Subcutaneous adipose tissue (tissue), 4 donors: Measurements from ENCODE around the gene LPIN2. TPM values are rescaled to one million over a fixed set of nuclear protein-coding genes. Genes with fewer than 3 reads are reported as not detected.

Experiments
- total RNA-seq, 4 donors: library from RNA; depleted of rRNA; stranded (reverse); fragments of >200 nt; gene quantifications; one replicate each; pipeline ENCODE4 v1.1.0, GENCODE V29; 2016
- TF ChIP-seq, protein P1 (sequence below): fragments of 450-650 bp; IDR thresholded peaks from one replicate; pipeline ENCODE4 v1.5.1; 2016; ENCODE audit warnings: low read depth, mild to moderate bottlenecking, control low read depth, antibody characterized with exemption, moderate library complexity

Gene LPIN2
- total RNA-seq, 4 donors from 2014 or later: 23.8 to 33.3 (median 29.1) TPM

DNA sequence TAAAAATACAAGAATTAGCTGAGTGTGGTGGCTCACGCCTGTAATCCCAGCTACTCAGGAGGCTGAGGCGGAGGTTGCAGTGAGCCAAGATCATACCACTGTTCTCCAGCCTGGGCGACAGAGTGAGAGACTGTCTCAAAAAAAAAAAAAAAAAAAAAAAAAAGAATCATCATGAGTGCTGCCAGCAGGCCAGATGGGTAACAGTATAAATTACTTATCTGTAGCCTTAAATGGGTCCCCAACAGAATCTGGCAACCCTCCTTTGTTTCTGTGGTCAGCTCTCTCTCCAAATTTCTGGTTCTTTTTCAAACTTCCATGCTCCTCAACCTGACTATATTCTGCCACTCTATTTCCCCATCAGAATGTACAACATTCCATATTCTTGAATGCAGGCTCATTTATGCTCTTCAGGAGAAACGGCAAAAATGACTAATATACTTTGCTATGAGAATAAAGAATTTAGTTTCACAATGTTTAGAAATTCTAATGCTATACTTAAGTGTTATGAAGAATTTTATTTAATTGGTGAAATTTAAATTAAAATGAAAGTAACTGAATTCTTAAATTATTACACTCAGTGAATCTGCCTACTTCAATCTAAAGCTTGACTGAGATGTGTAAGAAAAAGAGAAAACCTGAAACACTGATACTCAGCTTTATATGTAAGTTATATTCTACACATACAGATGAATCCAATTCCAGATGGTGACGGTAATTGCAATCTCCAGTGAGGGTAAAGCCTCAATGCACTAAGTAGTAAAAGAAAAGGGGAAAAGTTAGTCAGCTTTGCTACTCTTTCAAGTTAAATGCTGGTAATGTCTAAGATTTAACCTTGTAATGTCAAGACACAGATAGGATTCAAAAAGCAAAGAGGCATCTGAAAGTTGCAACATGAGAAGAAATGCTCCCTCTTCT is 24.8 kb downstream of the LPIN2 start:
- TF ChIP-seq, protein P1, sequence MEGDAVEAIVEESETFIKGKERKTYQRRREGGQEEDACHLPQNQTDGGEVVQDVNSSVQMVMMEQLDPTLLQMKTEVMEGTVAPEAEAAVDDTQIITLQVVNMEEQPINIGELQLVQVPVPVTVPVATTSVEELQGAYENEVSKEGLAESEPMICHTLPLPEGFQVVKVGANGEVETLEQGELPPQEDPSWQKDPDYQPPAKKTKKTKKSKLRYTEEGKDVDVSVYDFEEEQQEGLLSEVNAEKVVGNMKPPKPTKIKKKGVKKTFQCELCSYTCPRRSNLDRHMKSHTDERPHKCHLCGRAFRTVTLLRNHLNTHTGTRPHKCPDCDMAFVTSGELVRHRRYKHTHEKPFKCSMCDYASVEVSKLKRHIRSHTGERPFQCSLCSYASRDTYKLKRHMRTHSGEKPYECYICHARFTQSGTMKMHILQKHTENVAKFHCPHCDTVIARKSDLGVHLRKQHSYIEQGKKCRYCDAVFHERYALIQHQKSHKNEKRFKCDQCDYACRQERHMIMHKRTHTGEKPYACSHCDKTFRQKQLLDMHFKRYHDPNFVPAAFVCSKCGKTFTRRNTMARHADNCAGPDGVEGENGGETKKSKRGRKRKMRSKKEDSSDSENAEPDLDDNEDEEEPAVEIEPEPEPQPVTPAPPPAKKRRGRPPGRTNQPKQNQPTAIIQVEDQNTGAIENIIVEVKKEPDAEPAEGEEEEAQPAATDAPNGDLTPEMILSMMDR: no peak

DNA sequence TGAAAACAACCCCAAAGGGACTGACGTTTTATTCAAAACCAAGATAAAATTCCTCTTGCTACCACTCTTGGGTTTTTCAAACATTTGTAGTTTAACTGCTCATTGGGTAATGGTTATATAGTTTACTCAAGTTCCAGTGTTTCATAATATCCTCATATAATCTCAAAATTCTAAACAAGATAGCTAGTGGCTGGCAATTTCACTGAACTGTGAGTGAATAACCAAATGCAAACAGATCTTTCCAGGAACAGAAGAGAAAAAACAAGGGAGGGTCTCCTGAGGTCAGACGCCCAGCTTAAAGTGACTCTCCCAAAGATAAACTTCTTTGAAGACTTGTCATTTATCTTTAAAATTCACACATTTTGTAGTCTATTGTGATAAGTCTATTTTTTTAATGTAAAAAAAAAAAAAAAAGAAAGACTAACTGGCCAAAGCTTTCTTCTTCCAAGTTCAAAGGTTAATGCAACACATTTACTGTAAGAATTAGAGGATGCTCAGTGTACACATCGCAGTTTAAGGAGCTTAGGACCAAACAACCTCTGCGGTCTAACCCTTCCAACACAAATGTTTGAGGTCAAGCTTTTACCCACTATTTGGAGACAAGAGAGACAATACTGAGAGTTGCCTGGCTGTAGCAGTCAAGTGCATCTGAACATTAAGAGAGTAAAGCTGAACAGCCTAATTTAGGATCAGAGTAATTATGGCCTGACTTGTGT is 26.6 kb downstream of the LPIN2 start:
- TF ChIP-seq, protein P1: no peak

DNA sequence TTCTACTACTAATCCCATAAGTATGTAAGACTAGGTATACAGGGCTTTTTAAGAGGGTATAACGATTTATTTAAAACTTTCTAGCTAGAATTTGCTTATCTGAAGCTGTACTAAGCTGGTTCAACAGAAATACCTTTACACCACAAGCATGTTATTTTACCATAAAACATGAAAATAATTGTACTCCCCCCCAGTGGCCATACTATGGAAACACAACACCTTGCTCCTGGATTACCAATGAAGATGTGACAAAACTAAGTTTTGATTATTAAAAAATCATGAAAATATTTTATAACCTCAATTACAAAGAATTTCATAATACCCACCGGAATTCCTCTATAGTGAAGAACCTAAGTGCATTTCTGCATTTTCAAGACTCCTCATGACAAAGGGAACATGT is 27.3 kb downstream of the LPIN2 start:
- TF ChIP-seq, protein P1: no peak

DNA sequence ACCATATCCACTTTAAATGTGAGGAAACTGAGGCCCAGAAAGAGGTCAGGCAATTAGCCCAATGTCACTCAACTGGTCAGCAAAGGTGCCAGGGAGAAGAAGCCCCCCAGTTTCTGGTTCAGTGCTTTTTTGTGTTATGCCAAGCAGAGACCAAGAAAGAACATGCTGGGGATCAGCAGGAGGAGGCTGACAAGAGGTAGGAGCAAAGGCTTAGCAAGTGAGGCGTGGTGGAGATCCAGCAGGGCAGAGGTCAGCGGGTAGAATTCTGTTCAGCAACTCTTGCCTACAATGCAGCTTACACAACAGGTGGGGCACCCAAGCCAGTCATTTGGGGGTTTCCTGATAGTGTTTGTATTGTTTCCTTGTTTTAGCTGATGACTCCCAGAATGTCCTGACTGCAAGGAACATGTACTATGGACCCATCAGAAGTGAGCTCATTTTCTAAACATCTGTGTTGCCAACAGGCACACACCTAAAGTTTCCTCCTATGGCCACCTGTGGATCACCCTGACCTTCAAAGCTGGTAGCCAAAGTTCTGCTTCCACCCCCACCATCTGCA is 28.2 kb downstream of the LPIN2 start:
- TF ChIP-seq, protein P1: no peak

DNA sequence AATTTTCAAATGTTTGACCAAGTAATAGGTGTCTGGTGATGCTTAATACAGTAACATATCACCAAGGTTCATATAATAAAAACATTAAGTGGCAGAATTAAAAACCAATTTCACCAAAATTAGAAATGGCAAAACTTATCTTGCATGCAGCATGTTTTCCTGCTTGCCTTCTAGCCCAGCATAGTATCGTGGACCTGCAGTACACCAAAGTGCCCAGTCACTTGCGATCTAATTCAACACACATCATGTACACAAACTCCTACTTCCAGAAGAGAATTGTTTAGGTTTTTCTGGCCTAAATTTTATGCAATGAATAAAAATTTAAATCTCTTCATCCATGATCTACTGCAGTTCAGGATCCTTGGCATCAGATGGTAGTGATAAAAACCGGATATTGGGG is 28.9 kb downstream of the LPIN2 start:
- TF ChIP-seq, protein P1: no peak

DNA sequence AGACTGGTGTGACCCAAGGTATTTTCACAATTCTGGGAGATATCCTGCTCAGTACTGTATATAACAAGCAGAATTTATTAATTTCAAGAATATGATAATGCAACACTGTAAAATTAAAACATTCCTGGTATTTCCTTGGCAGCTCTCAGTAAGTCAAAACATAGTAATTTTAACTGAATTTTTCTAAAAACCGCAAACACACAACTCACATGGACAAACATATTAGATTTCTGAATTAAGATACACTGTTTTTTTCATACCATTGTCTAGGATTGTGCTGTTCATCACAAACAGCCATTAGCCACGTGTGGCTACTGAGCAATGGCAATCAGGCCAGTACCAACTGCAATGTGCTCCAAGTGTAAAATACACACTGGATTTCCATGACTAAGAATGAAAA is 29.6 kb downstream of the LPIN2 start:
- TF ChIP-seq, protein P1: no peak
